Psoas muscle (tissue), 8 donors: ENCODE results near the gene IRX2. TPM values are rescaled to one million over a fixed set of nuclear protein-coding genes. Genes with fewer than 3 reads are reported as not detected.

ENCODE experiments used
- ATAC-seq, 4 donors: fragments of 200-7000 bp; cut with Tn5 transposase; one replicate each; pipeline ENCODE4 v1.9.1; 2020; ENCODE audit warnings: moderate library complexity in 3 of 4, mild to moderate bottlenecking in 2 of 4
- DNase-seq, 2 donors: peaks; one replicate each; pipeline ENCODE4 v3.0.0-alpha.2; 2020
- H3K27ac ChIP-seq: fragments of 200-600 bp; one replicate; pipeline ENCODE4 v1.8.0; 2022
- H3K27me3 ChIP-seq, 3 donors: fragments of 200-600 bp in 1 of 3; one replicate each; pipeline versions ENCODE4 v1.6.1 to v1.8.0; 2013 to 2022; ENCODE audit warnings: low read length in 2 of 3, mild to moderate bottlenecking in 2 of 3, moderate library complexity in 1 of 3; ENCODE audit not compliant: insufficient read depth in 3 of 3
- H3K36me3 ChIP-seq, 2 donors: fragments of 200-600 bp in 1 of 2; one replicate each; pipeline versions ENCODE4 v1.6.1 to v1.8.0; 2013 to 2022; ENCODE audit warnings: low read depth in 1 of 2, mild to moderate bottlenecking in 1 of 2, moderate library complexity in 1 of 2; ENCODE audit not compliant: insufficient read depth in 1 of 2
- H3K4me1 ChIP-seq: fragments of 200-600 bp; one replicate; pipeline ENCODE4 v1.8.0; 2022
- H3K4me3 ChIP-seq: fragments of 200-600 bp; one replicate; pipeline ENCODE4 v1.8.0; 2022; ENCODE audit warnings: mild to moderate bottlenecking
- H3K9me3 ChIP-seq: fragments of 200-600 bp; one replicate; pipeline ENCODE4 v1.8.0; 2022
- WGBS, 3 donors: extraction: QIAGEN DNeasy Blood & Tissue Kit; methylation state at CpG; one replicate each; pipeline versions ENCODE4 v1.1.6 to v1.1.7; 2013; 5-methylcytosine and 5-hydroxymethylcytosine counted together
- intact Hi-C, 2 donors: fragments of 100-400 bp; cut with DNase I; formaldehyde crosslinking; loops; one replicate each; pipeline versions ENCODE4 v1.11.0 to v1.14.2; 2022
- polyA plus RNA-seq, 3 donors: library from polyadenylated mRNA; stranded (reverse); fragments of 200-250 nt; gene quantifications; one replicate each; pipeline ENCODE4 v1.2.3, GENCODE V29; 2013
- total RNA-seq, 4 donors: library from RNA; stranded (reverse); fragmentation: NEBNext Ultra II Directional in 2 of 4; extraction: Animal tissue kit (Norgen Biotek cat#: 25700) in 2 of 4; gene quantifications; one replicate each; pipeline versions ENCODE4 v1.2.1 to v1.2.4, GENCODE V29; 2021 to 2023
- TF ChIP-seq, protein P1 (sequence below): fragments of 200-600 bp; IDR thresholded peaks from one replicate; pipeline ENCODE4 v1.8.0; 2022; ENCODE audit warnings: antibody characterized with exemption
- donor health status: healthy with polysubstance abuse.
- donor health status: DM: no; HTN: no; CAD: no; lungs with moderate emphysema.
- donor health status: Bipolar disorder and iron deficiency.
- donor health status: healthy.
- donor health status: DM: yes; HTN: yes; CAD: no.
- donor health status: DM: no; HTN: no; CAD: no.
- donor health status: DM: no; HTN: no; CAD: no.
- donor health status: DM: yes; HTN: yes; CAD: no.

IRX2 gene
- total and polyA plus RNA-seq, 7 donors, result 0.03 to 0.17 (median 0.08) TPM; not detected in 3

- H3K36me3 ChIP-seq, result no peaks in the 10 kb centered on the region
- TF ChIP-seq, protein P1, sequence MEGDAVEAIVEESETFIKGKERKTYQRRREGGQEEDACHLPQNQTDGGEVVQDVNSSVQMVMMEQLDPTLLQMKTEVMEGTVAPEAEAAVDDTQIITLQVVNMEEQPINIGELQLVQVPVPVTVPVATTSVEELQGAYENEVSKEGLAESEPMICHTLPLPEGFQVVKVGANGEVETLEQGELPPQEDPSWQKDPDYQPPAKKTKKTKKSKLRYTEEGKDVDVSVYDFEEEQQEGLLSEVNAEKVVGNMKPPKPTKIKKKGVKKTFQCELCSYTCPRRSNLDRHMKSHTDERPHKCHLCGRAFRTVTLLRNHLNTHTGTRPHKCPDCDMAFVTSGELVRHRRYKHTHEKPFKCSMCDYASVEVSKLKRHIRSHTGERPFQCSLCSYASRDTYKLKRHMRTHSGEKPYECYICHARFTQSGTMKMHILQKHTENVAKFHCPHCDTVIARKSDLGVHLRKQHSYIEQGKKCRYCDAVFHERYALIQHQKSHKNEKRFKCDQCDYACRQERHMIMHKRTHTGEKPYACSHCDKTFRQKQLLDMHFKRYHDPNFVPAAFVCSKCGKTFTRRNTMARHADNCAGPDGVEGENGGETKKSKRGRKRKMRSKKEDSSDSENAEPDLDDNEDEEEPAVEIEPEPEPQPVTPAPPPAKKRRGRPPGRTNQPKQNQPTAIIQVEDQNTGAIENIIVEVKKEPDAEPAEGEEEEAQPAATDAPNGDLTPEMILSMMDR, result no peak
- H3K4me1 ChIP-seq, result no peaks in the 10 kb centered on the region
- 0 to 1% (median 1%) methylated on average over 66 to 68 of the region's 68 CpGs for WGBS, 3 donors
- H3K27me3 ChIP-seq, result peaks cover 3 to 83% (median 26%) of the 10 kb centered on the region in 3 donors
- DNase-seq (no peak), ATAC-seq (no peak)
- H3K27ac ChIP-seq, result no peak overlapping the region
- intact Hi-C loops, result loop anchor here in 1 of 2 donors (5.0 kb wide), 1 partner anchor 1237 kb away; no protein-coding TSS in a partner anchor
- peak overlapping the region; percentile 61 for H3K4me3 ChIP-seq
- no peaks in the 10 kb centered on the region for H3K9me3 ChIP-seq
These were observed 12.0 kb downstream of the IRX2 start for GRCh38 chr5:2739360-2740050.

- WGBS, 3 donors, result 2 to 6% (median 5%) methylated on average over 53 to 54 of the region's 54 CpGs
- Histone ChIP-seq H3K27me3 (peaks cover 3 to 78% (median 26%) of the 10 kb centered on the region in 3 donors), H3K4me1 (no peaks in the 10 kb centered on the region), H3K36me3 (no peaks in the 10 kb centered on the region), H3K4me3 (peak overlapping the region; percentile 61), H3K27ac (no peak overlapping the region), H3K9me3 (no peaks in the 10 kb centered on the region)
- intact Hi-C loops, result no loop called here
- DNase-seq, result no peak
- ATAC-seq, result no peak
- TF ChIP-seq, protein P1, result no peak
These were observed 12.6 kb downstream of the IRX2 start for GRCh38 chr5:2738700-2739359.

DNA sequence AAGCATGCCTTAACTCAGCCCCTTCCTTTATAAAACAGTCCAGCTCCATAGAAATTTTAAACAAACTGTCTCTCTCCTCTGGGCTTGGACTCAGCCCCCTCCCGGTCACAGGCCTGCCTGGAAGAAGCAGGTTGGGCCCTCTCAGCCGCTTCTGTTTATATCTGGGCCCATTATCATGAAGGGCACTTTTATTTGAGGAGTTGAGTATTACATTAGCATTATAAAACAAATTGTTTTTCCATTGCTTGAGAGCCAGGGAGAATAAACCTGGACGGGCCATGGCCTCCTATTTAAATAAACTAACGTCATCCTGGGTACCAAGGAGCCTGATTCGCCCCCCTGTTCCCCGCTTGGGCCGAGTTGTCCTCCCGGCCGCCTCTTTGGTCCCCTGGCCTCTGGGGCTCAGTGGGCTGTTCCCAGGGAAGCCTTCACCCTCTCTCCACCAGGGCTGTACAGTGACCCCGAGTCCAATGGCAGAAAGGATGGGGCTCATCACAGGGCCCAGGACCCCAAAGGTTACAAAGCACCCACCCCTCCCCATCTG lies 13.2 kb downstream of the IRX2 start:
- H3K27me3 ChIP-seq, result peaks cover 3 to 72% (median 24%) of the 10 kb centered on the region in 3 donors
- no peak for DNase-seq
- H3K9me3 ChIP-seq, result no peaks in the 10 kb centered on the region
- no peak for ATAC-seq
- TF ChIP-seq, protein P1, result no peak
- 20 to 36% (median 34%) methylated on average over 10 of the region's 10 CpGs for WGBS, 3 donors
- no peaks in the 10 kb centered on the region for H3K4me1 ChIP-seq
- H3K4me3 ChIP-seq, result no peak overlapping the region
- H3K27ac ChIP-seq, result no peak overlapping the region
- intact Hi-C loops, result no loop called here
- no peaks in the 10 kb centered on the region for H3K36me3 ChIP-seq

DNA sequence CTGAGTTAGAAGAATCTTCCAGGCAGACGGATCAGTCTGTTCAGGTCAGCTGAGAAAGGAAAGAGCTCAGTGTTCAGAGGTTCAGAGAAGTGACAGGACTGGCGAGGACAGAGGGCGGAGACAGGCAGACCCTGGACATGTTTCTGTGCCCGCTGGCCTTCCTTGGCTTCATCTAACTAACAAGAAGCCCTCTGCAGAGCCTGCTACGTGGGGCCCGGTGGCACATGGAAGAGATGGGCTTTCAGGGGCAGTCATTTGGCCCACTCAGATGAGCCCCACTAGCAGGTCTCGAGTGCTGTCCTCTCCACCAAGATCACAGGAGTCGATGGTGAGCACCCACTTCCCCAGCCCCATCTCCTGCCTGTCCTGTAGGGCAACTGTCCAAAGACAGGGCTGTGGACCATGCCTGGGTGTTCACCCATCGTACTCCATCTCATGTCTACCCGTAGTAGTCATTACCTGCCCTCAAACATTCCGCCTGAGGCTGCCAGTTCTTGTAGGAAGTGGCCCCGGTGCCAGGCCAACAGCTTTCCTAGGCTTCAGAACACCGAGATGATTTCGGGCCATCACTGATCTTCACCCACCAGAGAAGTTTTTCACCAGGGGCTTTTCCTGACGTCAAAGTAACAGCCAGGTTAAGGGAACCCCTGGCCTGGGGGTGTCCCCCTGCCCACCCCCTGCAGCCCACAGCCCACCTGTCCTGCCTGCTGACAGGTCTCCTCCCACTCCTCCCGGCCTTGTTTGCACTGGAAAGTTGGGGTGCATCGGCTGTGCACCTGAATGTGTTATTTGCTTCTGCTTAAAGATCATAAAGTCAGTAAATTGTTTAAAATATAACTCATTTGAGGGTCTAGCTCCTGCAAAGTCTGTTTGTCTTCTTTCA lies 14.0 kb downstream of the IRX2 start:
- 72 to 75% (median 74%) methylated on average over 17 of the region's 17 CpGs for WGBS, 3 donors
- Histone ChIP-seq H3K27ac (no peak overlapping the region), H3K27me3 (peaks cover 3 to 65% (median 23%) of the 10 kb centered on the region in 3 donors), H3K4me3 (no peak overlapping the region), H3K4me1 (no peaks in the 10 kb centered on the region), H3K9me3 (no peaks in the 10 kb centered on the region), H3K36me3 (no peaks in the 10 kb centered on the region)
- TF ChIP-seq, protein P1, result no peak
- ATAC-seq (no peak), DNase-seq (no peak)
- intact Hi-C loops, result no loop called here
